Measurements from ENCODE around the gene ICOSLG. TPM values are rescaled to one million over a fixed set of nuclear protein-coding genes. Genes with fewer than 3 reads are reported as not detected.
"Not testable (repeated sequence)": the region's sequence is repeated elsewhere in the genome, so short reads cannot be mapped to it uniquely, and the experiment has no call there.

Gene ICOSLG
- total and polyA plus RNA-seq, 3 donors from 2014 or later = 2.0 to 4.1 (median 2.4) TPM

DNA sequence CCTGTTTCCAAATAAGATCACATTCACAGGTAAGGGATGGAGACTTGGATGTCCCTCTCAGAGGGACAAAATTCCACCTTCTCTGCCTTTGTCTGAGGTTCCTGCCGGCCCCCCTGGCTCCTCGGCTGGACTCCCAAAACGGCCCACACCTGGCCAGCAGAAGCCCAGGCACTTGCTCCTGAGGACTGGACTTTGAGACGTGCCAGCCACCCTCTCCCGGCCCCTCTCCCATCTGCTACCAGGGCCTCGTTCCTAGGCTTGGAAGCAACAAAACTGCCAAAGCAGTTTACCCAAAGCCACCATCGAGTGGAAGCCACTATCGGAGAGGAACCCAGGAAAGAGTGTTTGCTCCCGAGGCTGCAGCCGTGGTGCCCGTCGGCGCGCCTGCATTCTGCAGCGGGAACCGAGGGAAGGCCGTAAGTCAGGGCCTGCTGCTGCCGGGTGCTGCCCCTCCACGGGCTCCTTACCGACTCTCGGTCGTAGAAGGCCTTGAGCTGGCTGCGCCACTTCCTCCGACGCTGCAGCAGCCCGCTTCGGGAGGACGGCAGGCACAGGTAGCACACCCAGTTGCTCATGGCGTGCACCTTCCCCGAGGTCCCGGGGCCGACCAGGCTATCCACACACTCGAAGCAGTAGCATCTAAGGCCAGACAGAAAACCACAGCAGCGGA lies 17.4 kb upstream of the ICOSLG start:
- no peak for DNase-seq
- H3K4me1 ChIP-seq = no peaks in the 10 kb centered on the region
- H3K27me3 ChIP-seq = no peaks in the 10 kb centered on the region
- H3K9me3 ChIP-seq = no peaks in the 10 kb centered on the region
- no peak overlapping the region for H3K27ac ChIP-seq
- WGBS, 2 donors = 89 to 97% methylated on average over 6 to 34 of the region's 34 CpGs
- H3K36me3 ChIP-seq (ENCODE audit: low read depth, missing control alignments) = no peaks in the 10 kb centered on the region
- H3K4me3 ChIP-seq = no peak overlapping the region
- intact Hi-C loops (cut with DNase I; ENCODE audit: low total_unique reads) = no loop called here
- TF ChIP-seq, protein P1, sequence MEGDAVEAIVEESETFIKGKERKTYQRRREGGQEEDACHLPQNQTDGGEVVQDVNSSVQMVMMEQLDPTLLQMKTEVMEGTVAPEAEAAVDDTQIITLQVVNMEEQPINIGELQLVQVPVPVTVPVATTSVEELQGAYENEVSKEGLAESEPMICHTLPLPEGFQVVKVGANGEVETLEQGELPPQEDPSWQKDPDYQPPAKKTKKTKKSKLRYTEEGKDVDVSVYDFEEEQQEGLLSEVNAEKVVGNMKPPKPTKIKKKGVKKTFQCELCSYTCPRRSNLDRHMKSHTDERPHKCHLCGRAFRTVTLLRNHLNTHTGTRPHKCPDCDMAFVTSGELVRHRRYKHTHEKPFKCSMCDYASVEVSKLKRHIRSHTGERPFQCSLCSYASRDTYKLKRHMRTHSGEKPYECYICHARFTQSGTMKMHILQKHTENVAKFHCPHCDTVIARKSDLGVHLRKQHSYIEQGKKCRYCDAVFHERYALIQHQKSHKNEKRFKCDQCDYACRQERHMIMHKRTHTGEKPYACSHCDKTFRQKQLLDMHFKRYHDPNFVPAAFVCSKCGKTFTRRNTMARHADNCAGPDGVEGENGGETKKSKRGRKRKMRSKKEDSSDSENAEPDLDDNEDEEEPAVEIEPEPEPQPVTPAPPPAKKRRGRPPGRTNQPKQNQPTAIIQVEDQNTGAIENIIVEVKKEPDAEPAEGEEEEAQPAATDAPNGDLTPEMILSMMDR (IDR thresholded peaks at IDR 0.05) = no peak
- TF ChIP-seq POLR2A (IDR thresholded peaks at IDR 0.05) = no peak

DNA sequence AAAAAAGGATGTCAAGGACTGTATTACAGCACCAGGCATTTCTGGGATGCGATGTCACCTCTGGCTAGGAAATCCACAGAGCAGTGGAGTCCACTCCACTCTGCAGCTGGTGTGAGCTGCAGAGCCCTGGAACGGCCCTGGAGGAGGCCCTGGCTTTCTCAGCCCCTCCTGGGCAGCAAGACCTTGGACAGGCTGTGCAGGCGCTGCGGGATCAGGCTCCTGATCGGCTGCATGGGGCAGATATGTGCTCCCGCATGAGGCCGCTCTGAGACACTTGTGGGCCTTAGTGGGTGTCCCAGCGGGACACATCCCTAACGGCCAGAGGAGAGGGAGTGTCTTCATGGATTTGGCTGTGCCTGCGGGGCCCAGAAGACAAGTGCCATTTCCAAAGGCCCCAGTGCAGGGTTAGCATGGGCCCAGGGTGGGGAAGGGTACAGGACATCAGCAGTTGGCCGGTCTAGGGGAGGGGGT lies 14.8 kb upstream of the ICOSLG start:
- DNase-seq = no peak
- H3K27ac ChIP-seq = no peak overlapping the region
- TF ChIP-seq POLR2A (IDR thresholded peaks at IDR 0.05) = no peak
- TF ChIP-seq, protein P1 (IDR thresholded peaks at IDR 0.05) = no peak
- H3K4me3 ChIP-seq = no peak overlapping the region
- 70 to 82% methylated on average over 11 of the region's 11 CpGs for WGBS, 2 donors
- no peaks in the 10 kb centered on the region for H3K9me3 ChIP-seq
- intact Hi-C loops (cut with DNase I; ENCODE audit: low total_unique reads) = no loop called here
- no peaks in the 10 kb centered on the region for H3K27me3 ChIP-seq
- no peaks in the 10 kb centered on the region for H3K36me3 ChIP-seq (ENCODE audit: low read depth, missing control alignments)
- H3K4me1 ChIP-seq = no peaks in the 10 kb centered on the region

DNA sequence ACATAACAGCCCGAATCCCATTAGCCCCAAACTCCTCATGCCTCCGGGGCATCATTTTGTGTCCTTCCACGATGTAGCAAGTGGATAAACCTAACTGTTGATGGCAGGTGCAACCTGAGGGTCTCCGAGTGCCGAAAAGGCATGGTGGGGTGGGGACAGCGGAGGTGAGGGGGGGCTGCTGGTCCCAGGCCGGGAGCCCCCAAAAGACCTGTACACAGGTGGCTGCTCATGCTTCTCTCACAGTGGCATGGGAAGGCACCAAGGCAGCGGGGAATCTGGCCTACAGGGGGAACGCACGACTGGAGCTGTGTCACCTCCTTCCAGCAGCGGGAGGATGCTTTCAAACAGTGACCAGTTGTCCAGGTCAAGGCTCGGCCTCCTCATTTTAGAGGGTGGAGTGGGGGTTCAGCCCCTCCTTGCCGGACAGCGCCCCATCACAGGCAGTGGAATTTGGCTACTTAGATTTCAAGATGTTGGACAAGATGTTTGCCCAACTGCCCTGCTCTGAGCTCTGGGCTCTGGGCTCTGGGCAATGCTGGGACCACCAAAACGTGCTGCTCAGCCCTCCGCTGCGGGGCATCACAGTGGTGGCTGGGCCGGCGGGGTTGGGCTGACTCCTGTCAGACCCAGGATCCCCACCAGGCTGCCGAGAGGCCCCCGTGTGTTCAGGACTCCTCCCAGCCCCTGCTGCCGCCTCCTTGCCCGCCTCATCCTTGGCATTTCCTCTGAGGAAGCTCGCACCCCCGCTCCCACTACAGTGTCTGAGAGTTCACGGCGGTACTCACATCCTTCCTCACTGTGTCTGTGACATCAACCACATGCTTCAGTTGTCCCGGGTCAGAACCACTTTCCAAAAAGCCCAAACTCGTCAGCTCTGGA lies 13.3 kb upstream of the ICOSLG start:
- DNase-seq = no peak
- 86 to 87% methylated on average over 23 to 29 of the region's 29 CpGs for WGBS, 2 donors
- Histone ChIP-seq H3K36me3 (ENCODE audit: low read depth, missing control alignments) (no peaks in the 10 kb centered on the region), H3K9me3 (no peaks in the 10 kb centered on the region), H3K4me1 (no peaks in the 10 kb centered on the region), H3K4me3 (no peak overlapping the region), H3K27me3 (no peaks in the 10 kb centered on the region), H3K27ac (no peak overlapping the region)
- TF ChIP-seq, protein P1 (IDR thresholded peaks at IDR 0.05) = no peak
- TF ChIP-seq POLR2A (IDR thresholded peaks at IDR 0.05) = no peak
- intact Hi-C loops (cut with DNase I; ENCODE audit: low total_unique reads) = no loop called here

DNA sequence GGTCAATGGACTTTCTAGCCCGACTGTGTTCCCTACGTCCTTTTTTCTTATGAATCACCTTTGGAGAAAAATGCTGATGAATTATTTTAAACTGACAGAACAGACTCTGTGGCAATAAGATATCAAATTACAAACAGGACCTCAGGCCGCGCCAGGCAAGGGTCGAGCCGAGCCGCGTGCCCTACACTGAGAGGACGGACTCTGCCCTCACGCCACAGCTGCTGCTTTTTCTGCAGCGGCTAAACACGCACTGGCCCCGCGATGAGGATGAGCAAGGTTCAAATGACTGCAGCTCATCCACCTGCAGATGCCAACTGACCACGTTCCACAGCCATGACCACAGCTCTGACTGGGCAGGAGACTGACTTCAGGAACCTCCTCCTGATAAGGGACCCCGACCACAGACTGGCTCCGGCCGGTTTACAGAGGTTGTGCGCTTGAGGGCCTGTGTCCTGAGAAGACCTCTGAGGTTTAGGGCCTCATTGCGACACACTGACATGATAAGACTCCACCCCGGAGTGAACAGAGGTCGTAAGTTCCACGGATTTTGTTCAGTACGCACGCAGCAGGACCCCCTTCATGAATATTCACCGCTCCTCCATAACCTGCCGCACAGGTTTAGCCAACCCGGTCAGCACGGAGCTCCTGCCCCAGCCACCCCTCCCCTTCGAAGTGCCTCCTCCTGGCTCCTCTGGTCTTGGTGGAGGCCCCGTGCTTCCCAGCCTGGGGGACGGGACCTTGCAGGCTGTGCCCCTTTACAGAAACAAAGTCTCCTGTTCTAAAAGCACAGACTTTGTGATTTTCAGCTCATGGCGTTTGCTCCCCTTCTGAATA lies 8.7 kb upstream of the ICOSLG start:
- H3K27ac ChIP-seq; H3K4me3 ChIP-seq; H3K4me1 ChIP-seq; H3K36me3 ChIP-seq (ENCODE audit: low read depth, missing control alignments); DNase-seq; H3K27me3 ChIP-seq; H3K9me3 ChIP-seq; intact Hi-C loops (cut with DNase I; ENCODE audit: low total_unique reads): not testable (repeated sequence)
- WGBS, 2 donors = no CpG with 5 or more reads among the region's 33 CpGs

DNA sequence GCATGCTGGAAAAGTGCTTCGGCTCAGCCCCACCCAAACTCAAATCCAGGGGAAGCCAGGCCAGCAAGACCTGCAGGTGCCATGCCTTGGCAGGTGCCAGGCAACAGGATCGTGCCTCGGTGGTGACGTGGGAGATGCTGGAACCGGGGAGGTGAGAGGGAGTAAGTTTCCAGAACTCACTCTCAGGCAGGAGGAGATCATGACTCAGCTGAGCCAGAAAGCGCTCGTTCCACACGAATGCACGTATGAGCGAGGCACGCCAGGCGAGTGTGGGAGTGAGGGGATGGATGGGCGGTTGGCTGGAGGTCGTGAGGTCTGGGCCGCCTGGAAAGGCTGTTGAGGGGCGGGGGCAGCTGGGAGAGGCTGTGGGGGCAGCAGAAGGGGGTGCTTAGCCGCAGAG lies 7.2 kb upstream of the ICOSLG start:
- H3K9me3 ChIP-seq; H3K4me3 ChIP-seq; H3K36me3 ChIP-seq (ENCODE audit: low read depth, missing control alignments); H3K27me3 ChIP-seq; H3K4me1 ChIP-seq; H3K27ac ChIP-seq; intact Hi-C loops (cut with DNase I; ENCODE audit: low total_unique reads); DNase-seq: not testable (repeated sequence)
- WGBS, 2 donors = no CpG with 5 or more reads among the region's 17 CpGs

DNA sequence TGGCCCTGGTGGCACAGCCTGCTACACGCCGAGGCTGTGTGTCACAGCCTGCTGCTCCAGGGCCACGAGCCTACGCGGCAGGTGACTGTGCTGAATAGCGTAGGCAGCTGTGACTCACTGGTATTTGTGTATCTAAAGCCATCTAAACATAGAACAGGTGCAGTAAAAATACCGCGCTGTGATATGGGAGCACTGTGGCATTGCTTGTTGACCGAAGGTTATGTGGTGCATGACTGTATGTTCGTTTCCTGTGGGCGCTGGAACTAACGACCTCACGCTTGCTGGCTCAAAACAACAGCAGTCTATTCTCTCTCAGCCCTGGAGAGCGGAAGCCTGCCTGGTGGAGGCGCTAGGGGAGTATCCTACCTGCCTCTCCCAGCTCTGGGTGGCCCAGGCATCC lies 3.2 kb upstream of the ICOSLG start:
- DNase-seq; H3K27ac ChIP-seq; H3K27me3 ChIP-seq; H3K9me3 ChIP-seq; intact Hi-C loops (cut with DNase I; ENCODE audit: low total_unique reads); H3K36me3 ChIP-seq (ENCODE audit: low read depth, missing control alignments); H3K4me1 ChIP-seq; H3K4me3 ChIP-seq: not testable (repeated sequence)
- no CpG with 5 or more reads among the region's 15 CpGs for WGBS, 2 donors

DNA sequence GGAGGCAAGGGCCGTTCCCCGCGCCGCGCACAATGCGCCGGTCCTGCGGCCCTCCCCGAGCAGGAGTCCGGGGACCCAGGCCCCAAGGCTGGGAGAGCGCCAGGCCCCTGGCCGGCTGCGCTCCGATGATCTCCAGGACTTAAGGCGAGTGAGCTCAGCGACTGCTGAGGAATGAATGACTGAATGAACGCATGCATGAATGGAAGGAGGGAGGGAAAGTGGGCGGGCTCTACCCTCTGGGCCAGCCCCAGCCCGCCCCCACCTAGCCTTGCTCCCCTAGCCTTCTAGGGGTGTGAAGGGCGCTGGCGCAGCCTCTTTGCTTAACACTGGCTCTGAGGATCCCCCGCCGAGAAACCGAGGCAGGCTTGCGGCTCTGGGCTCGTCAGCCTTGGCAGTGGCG lies 538 bp upstream of the ICOSLG start:
- H3K4me1 ChIP-seq; H3K4me3 ChIP-seq; intact Hi-C loops (cut with DNase I; ENCODE audit: low total_unique reads); H3K9me3 ChIP-seq; DNase-seq; H3K27ac ChIP-seq; H3K27me3 ChIP-seq; H3K36me3 ChIP-seq (ENCODE audit: low read depth, missing control alignments): not testable (repeated sequence)
- no CpG with 5 or more reads among the region's 27 CpGs for WGBS, 2 donors

DNA sequence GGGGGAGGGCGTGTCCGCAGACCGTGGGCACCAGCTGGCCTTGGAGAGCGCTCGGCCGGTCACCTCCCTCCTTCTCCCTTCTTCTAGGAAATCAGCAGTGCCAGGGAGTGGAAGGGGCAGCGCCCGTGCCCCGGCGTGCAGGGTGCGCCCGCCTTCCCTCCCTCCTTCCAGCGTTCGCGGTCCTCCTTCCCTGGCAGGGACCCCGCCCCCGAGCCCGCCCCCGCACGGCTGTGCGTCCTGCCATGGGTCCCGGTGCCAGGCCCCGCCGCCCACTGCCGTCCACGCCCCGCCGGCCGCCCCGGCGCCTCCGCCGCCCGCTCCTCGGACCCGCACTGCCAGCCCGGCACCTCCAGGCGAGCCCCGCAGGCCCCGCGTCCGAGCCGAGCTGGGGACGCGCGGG lies 390 bp downstream of the ICOSLG start:
- H3K4me1 ChIP-seq; H3K36me3 ChIP-seq (ENCODE audit: low read depth, missing control alignments); H3K4me3 ChIP-seq; H3K27ac ChIP-seq; H3K27me3 ChIP-seq; H3K9me3 ChIP-seq; intact Hi-C loops (cut with DNase I; ENCODE audit: low total_unique reads); DNase-seq: not testable (repeated sequence)
- no CpG with 5 or more reads among the region's 46 CpGs for WGBS, 2 donors
